ENCODE data around the gene TEX35.

- TF ChIP-seq POLR2AphosphoS5 (IDR thresholded peaks at IDR 0.05), result no peak
- TF ChIP-seq, protein P1, sequence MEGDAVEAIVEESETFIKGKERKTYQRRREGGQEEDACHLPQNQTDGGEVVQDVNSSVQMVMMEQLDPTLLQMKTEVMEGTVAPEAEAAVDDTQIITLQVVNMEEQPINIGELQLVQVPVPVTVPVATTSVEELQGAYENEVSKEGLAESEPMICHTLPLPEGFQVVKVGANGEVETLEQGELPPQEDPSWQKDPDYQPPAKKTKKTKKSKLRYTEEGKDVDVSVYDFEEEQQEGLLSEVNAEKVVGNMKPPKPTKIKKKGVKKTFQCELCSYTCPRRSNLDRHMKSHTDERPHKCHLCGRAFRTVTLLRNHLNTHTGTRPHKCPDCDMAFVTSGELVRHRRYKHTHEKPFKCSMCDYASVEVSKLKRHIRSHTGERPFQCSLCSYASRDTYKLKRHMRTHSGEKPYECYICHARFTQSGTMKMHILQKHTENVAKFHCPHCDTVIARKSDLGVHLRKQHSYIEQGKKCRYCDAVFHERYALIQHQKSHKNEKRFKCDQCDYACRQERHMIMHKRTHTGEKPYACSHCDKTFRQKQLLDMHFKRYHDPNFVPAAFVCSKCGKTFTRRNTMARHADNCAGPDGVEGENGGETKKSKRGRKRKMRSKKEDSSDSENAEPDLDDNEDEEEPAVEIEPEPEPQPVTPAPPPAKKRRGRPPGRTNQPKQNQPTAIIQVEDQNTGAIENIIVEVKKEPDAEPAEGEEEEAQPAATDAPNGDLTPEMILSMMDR (IDR thresholded peaks at IDR 0.05), result no peak
Observed at GRCh38 chr1:178560871-178561376, 48.0 kb downstream of the TEX35 start.

Measured in suprapubic skin (tissue), 3 donors.